ENCODE results near the gene ZNF540. TPM values are rescaled to one million over a fixed set of nuclear protein-coding genes. Genes with fewer than 3 reads are reported as not detected.

ZNF540 gene
- total RNA-seq, 1 experiment from 2014 or later: not detected

Other genes starting within 250 kb of the ZNF540 start
- gene ZNF527, start 223.8 kb upstream of the ZNF540 start, total RNA-seq (2021; ENCODE audit: unreplicated experiment): 2.0 TPM
- not detected for gene ZNF569, start 127.4 kb upstream of the ZNF540 start, total RNA-seq (2021; ENCODE audit: unreplicated experiment)
- gene ZNF570, start 125.5 kb upstream of the ZNF540 start, total RNA-seq (2021; ENCODE audit: unreplicated experiment): not detected
- not detected for gene ZNF793, start 87.9 kb upstream of the ZNF540 start, total RNA-seq (2021; ENCODE audit: unreplicated experiment)
- 0.10 TPM for gene ZNF571, start 84 bp upstream of the ZNF540 start, total RNA-seq (2021; ENCODE audit: unreplicated experiment)
- gene ZFP30, start 60.6 kb downstream of the ZNF540 start, total RNA-seq (2021; ENCODE audit: unreplicated experiment): 4.7 TPM
- 7.1 TPM for gene ZNF607, start 124.9 kb downstream of the ZNF540 start, total RNA-seq (2021; ENCODE audit: unreplicated experiment)
- gene ZNF573, start 184.7 kb downstream of the ZNF540 start, total RNA-seq (2021; ENCODE audit: unreplicated experiment): 2.4 TPM